ENCODE data around the gene ITGA7. TPM values are rescaled to one million over a fixed set of nuclear protein-coding genes. Genes with fewer than 3 reads are reported as not detected.

ITGA7 gene
- total RNA-seq, 1 donor from 2014 or later = 26.5 TPM

DNA sequence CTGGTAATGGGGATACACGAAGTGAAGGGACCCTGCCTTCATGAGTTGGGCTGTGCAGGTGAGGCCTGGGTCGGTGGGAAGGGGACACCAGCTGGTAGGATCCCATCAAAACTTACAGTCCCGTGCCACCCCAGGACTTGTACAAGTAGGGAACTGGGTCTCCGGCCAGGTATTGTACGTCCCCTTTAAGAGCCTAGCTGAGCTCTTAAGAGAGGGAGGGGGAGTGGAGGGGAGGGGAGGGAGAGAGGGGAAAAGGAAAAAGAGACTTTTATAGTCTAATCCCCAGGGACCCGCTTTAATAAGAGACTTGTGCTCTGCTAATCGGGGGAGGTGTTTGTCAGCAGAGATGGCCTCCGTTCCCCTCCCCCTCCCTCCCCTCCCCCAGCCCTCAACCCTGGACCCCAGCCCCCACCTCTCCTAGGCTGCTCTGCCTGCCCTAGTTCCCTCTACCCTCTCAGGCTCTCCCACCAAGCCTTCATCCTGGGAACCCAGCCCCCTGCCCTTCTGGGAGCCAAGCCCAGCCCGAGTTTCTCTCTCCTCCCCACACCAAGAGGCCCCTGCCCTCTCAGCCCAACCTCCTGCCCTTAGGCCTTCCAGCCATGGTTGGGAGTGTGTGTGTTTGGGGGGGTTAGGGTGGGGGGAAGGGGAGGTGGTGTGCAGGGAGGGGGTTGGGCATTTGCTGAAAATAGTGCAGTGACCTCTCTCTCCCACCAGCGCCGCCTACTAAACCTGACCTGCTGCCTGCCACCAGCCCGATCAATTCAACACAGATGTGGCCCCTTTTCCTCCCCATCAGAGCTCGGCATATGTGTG, 37.9 kb upstream of the ITGA7 start:
- H3K9me3 ChIP-seq (ENCODE audit: insufficient read depth, low read depth, low read length) = no peaks in the 10 kb centered on the region
- H3K36me3 ChIP-seq (ENCODE audit: insufficient read depth, low read length) = no peaks in the 10 kb centered on the region
- H3K27ac ChIP-seq (ENCODE audit: low read depth, low read length) = no peak overlapping the region
- H3K27me3 Mint-ChIP-seq (ENCODE audit: low read depth, unreplicated experiment) = no peaks in the 10 kb centered on the region
- peaks cover 14% of the 10 kb centered on the region for H3K4me1 ChIP-seq (ENCODE audit: insufficient read depth, low read length)
- DNase-seq (ENCODE audit: low read depth) (no peak), FAIRE-seq (no peak)
- no peak for TF ChIP-seq EZH2 (IDR thresholded peaks at IDR 0.05; ENCODE audit: insufficient read depth, low read length)
- TF ChIP-seq CTCF (IDR thresholded peaks at IDR 0.05; ENCODE audit: insufficient read depth, low read depth, low read length) = no peak
- peak overlapping the region; percentile 51 for H3K9ac ChIP-seq (ENCODE audit: low read length)
- no peak overlapping the region for H2AFZ ChIP-seq (ENCODE audit: low read depth, low read length)
- H3K4me2 ChIP-seq (ENCODE audit: low read length) = peak overlapping the region; percentile 100
- H3K36me3 Mint-ChIP-seq (ENCODE audit: low read depth, unreplicated experiment) = peaks cover 7% of the 10 kb centered on the region
- H3K9me3 Mint-ChIP-seq (ENCODE audit: unreplicated experiment) = no peaks in the 10 kb centered on the region
- peaks cover 10% of the 10 kb centered on the region for H3K79me2 ChIP-seq (ENCODE audit: insufficient read depth, low read length)
- H3K4me3 Mint-ChIP-seq (ENCODE audit: unreplicated experiment) = peak overlapping the region; percentile 94
- peaks cover 41% of the 10 kb centered on the region for H4K20me1 ChIP-seq (ENCODE audit: insufficient read depth, low read length)
- H3K4me3 ChIP-seq (ENCODE audit: insufficient read depth, low read depth, low read length) = peak overlapping the region; percentile 3
- no peaks in the 10 kb centered on the region for H3K27me3 ChIP-seq (ENCODE audit: insufficient read depth, low read length)
- peak overlapping the region; percentile 88 for H3K27ac Mint-ChIP-seq (ENCODE audit: unreplicated experiment)
- H3K4me1 Mint-ChIP-seq (ENCODE audit: low read depth, unreplicated experiment) = peaks cover 19% of the 10 kb centered on the region

DNA sequence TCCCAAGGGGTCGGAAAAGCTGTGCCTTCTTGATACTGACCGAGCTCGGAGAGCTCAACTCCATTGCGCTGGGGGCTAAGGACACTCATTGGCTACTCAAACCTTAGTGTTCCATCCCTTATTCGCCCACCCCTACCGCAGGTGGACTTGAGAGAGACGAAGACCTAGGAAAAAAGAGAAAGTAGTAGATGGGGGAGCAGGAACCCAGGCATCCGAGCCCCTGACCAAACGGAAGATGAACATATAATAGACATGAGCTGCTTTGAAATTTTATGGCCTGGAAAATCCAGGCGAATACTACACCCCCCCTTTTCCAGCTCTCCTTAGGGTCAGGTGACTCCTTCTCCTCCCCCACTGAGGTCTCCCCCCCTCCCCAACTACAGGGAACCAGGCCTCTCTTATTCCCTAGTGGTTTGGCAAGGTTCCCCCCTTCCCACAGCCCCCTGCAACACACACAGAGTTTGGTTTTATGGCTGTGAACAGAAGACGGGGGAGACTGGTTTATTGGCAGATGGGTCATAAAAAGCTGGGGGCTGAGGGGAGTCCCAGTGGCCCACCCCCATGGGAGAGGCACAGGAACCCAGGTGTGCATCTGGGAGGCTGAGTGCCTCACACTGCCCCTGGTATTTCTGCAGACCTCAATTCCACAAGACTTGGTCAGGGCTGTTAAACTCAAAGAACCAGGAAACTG, 36.8 kb upstream of the ITGA7 start:
- H3K9me3 ChIP-seq (ENCODE audit: insufficient read depth, low read depth, low read length) = no peaks in the 10 kb centered on the region
- peaks cover 19% of the 10 kb centered on the region for H3K4me1 Mint-ChIP-seq (ENCODE audit: low read depth, unreplicated experiment)
- DNase-seq (ENCODE audit: low read depth) = no peak
- TF ChIP-seq EZH2 (IDR thresholded peaks at IDR 0.05; ENCODE audit: insufficient read depth, low read length) = no peak
- TF ChIP-seq CTCF (IDR thresholded peaks at IDR 0.05; ENCODE audit: insufficient read depth, low read depth, low read length) = no peak
- H3K27ac ChIP-seq (ENCODE audit: low read depth, low read length) = no peak overlapping the region
- H4K20me1 ChIP-seq (ENCODE audit: insufficient read depth, low read length) = peaks cover 41% of the 10 kb centered on the region
- H3K36me3 ChIP-seq (ENCODE audit: insufficient read depth, low read length) = no peaks in the 10 kb centered on the region
- H3K9me3 Mint-ChIP-seq (ENCODE audit: unreplicated experiment) = no peaks in the 10 kb centered on the region
- peaks cover 4% of the 10 kb centered on the region for H3K36me3 Mint-ChIP-seq (ENCODE audit: low read depth, unreplicated experiment)
- peak overlapping the region; percentile 81 for H3K27ac Mint-ChIP-seq (ENCODE audit: unreplicated experiment)
- peak overlapping the region; percentile 61 for H2AFZ ChIP-seq (ENCODE audit: low read depth, low read length)
- peak overlapping the region; percentile 94 for H3K4me3 Mint-ChIP-seq (ENCODE audit: unreplicated experiment)
- peak overlapping the region; percentile 100 for H3K4me2 ChIP-seq (ENCODE audit: low read length)
- no peak for FAIRE-seq
- H3K27me3 ChIP-seq (ENCODE audit: insufficient read depth, low read length) = no peaks in the 10 kb centered on the region
- peak overlapping the region; percentile 76 for H3K4me3 ChIP-seq (ENCODE audit: insufficient read depth, low read depth, low read length)
- no peaks in the 10 kb centered on the region for H3K27me3 Mint-ChIP-seq (ENCODE audit: low read depth, unreplicated experiment)
- peaks cover 10% of the 10 kb centered on the region for H3K79me2 ChIP-seq (ENCODE audit: insufficient read depth, low read length)
- H3K9ac ChIP-seq (ENCODE audit: low read length) = peak overlapping the region; percentile 75
- H3K4me1 ChIP-seq (ENCODE audit: insufficient read depth, low read length) = peaks cover 14% of the 10 kb centered on the region

Measured in astrocyte (in vitro differentiated cells and primary cell).